GM21515 (cell line): Measurements from ENCODE around the gene FGD6.
A peak's percentile ranks its signal among the peaks of the same experiment; 100 is the strongest.
"Not testable (repeated sequence)": the region's sequence is repeated elsewhere in the genome, so short reads cannot be mapped to it uniquely, and the experiment has no call there.

Source experiments
- ATAC-seq: cut with Tn5 transposase; IDR thresholded peaks from one replicate; pipeline ENCODE4 v1.9.1; 2021; ENCODE audit not compliant: unreplicated experiment

The FGD6 gene

GRCh38 chr12:95235621-95236020 is 18.4 kb upstream of the FGD6 start:
- not testable (repeated sequence) for ATAC-seq

DNA sequence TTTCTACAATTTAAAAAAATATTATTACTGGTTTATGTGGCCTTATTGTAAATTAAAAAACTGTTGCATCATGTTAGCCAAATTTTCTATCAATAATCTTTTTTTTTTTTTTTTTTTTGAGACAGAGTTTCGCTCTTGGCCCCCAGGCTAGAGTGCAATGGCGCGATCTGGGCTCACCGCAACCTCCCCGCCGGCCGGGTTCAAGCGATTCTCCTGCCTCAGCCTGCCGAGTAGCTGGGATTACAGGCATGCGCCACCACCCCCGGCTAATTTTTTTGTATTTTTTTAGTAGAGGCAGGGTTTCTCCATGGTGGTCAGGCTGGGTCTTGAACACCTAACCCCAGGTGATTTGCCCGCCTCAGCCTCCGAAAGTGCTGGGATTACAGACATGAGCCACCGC is 16.9 kb upstream of the FGD6 start:
- not testable (repeated sequence) for ATAC-seq

DNA sequence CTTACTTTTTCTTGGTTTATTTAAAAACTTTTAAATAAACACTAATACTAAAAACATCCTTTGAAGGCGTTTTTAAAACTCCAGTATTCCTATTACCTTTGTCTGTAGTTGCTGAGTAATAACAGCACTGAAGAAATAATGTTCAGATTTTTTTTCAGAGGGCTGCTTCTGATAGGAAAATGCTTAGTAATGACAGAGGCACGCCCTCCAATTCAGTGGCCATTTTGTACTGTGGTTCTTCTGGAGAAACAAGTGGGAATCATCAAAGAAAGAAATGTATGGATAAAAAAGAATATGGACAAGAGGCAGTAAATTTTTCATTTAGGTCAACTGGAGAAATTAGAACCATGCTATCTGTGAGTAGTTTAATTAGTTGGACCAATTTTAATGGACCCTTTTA is 13.9 kb upstream of the FGD6 start:
- no peak for ATAC-seq

DNA sequence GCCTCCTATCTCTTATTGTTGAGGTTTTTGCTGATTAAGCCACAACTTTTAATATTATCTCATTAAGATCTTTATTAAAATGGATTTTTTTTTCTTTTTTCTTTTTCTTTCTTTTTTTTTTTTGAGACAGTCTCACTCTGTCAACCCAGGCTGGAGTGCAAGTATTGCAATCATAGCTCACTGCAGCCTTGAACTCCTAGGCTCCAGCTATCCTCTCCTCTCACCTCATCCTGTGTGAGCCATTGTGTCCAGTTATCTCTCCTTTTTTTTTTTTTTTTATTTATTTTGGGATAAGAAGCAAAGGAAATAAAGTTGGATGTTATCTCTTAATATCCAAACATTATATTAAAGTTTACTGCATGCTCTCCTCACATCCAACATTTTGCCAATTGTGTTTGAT is 13.0 kb upstream of the FGD6 start:
- no peak for ATAC-seq

DNA sequence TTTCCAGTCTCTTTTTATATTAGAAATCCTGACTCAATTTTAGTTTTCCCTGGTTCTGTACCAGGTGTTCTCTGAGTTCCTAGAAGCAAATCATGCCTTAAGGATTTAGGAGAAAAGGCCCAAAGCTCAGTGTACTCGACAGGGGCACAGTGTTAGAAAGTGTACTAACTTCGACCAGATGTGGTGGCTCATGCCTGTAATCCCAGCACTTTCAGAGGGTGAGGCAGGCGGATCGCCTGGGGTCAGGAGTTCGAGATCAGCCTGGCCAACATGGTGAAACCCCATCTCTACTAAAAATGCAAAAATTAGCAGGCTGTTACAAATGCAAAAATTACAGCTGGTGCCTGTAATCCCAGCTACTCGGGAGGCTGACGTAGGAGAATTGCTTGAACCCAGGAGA is 12.4 kb upstream of the FGD6 start:
- no peak for ATAC-seq

DNA sequence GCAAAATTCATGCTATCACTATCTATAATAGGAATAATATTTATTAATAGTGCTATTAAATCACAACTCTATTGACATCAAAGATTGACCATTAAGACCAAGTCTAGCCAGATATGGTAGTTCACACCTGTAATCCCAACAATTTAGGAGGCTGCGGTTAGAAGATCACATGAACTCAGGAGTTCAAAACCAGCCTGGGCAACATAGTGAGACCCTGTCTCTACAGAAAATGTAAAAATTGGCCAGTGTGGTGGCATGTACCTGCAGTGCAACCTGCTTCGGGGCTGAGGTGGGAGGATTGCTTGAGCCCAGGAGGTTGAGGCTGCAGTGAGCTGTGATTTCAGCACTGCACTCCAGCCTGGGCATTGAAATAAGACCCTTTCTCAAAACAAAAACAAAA is 11.3 kb upstream of the FGD6 start:
- no peak for ATAC-seq

DNA sequence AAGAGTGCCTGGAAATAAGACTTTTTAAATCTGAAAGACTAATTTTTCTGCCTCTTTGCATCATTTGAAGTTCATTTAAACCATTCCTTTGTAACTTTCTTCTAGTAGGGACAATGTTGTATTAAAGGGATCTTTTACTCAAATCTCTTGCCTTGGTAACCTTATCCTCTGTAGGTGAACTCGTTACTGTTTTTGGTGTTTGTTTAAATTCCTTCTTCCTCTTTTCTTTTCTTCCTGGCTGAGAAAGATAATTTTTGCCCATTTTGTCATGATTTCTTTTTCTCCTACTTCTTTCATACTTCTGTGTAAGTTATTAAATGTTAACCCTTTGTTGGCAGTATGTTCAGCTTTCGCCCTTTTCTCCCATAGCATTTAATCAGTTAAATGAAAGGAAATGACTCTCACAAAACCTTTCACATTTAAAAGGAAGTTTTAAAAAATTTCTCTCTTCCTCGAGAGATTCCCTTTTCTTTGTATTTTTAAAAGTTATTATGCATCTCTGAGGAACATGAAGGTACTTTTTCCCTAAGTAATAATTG is 10.6 kb upstream of the FGD6 start:
- no peak for ATAC-seq

DNA sequence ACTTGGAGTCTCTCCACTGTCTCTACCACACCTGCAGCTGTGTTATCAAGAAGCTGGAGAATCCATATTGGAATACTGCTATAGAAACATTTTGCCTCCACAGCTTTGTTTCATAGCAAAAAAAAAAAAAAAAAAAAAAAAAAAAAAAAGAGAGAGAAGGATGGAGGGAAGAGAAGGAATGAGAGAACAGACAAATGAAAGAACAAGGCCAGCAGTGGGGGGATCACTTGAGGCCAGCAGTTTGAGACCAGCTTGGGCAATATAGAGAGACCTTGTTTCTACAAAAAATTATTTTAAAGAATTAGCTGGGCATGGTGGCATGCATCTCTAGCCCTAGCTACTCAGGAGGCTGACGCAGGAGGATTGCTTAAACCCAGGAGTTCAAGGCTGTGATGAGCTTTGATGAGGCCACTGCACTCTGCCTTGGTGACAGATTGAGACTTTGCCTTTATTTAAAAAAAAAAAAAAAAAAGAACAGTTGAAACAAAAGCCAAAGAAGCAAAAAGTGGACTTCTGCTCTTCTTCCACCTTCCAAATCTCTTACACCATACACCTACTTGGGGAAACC is 8.5 kb upstream of the FGD6 start:
- no peak for ATAC-seq

- no peak for ATAC-seq
Measured at GRCh38 chr12:95224202-95225170, 7.2 kb upstream of the FGD6 start.

DNA sequence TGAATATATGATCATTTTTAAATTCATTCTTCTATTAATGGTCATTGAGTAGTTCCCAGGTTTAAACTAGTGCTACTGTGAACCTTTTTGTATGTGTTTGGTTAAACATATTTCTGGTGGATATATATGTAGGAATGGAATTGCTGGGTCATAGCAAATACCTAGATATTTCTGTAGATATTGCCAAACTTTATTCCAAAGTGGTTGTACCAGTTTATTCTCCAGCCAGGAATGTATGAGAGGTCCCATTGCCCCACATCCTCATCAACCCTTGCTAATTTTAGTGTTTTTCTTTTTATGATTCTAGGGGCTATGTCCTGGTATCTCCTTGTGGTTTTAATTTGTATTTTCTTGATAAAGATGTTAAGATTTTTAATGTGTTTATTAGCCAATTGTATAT is 3.5 kb upstream of the FGD6 start:
- ATAC-seq = no peak

- ATAC-seq = no peak
Measured at GRCh38 chr12:95220190-95220589, 2.9 kb upstream of the FGD6 start.

DNA sequence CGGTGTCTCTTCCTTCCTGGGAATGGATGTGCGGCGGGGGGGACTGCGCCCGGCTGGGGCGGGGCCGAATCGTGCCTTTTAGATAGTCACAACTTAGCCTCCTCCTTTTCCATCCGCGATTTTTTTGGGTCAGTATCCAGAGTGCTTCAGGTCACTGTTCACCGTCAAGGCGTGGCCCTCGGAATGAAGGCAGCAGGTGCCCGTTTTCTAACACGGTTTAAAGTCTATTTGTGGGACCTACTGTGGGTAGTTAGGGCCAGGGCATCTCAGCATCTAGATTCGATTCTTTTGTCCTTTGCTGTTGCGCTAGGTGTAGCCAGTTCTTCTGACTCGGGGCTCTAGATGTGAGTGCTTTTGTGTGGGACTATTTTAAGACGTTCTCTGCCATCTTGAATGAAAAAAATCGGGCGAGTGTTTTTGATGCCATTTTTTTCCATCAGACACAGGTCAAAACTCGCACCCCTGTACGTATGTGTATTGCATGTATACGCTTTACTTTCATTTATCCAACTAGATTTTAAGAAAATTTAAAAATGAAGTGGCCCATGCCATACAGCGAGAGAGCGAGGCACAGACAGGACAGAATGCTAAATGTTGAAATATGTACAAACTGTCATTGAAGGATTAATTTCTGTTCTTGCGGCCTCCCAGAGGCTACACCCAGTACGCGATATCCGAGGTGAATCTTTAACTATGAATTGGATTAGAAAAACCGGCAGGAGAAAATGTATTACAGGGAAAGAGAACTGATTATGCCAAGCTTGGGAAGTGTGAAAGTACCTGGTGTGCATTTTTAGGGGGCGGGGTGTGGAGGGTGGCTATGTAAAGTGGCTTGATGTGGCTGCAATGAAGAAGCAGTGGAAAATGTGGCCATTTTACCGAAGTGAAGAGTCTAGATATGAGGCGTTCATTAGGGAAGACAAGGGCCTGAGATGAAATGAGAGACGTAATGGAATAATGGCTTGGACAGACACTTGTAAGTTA is 1.2 kb upstream of the FGD6 start:
- ATAC-seq = peak; percentile 6

- peak; percentile 25 for ATAC-seq
Measured at GRCh38 chr12:95216711-95217376, 423 bp downstream of the FGD6 start.

GRCh38 chr12:95215949-95216348 is 1.3 kb downstream of the FGD6 start:
- no peak for ATAC-seq

DNA sequence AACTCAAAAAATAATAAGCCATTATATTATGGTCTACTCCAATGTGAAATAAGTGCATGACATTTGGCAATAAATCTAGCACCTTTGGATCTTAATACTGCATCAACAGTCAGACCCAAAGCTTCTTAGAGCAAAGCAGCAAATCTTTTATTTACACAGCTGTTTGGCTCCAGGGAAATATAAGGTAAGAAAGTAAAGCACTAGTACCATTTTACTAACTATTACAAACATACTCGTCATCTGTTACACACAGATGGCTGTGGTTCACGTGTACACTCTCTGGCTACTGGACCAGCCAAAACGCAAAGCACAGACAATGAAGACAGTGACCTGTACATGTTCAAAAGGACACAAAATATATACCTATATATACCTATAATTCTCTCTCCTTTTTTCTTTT is 2.8 kb downstream of the FGD6 start:
- no peak for ATAC-seq

DNA sequence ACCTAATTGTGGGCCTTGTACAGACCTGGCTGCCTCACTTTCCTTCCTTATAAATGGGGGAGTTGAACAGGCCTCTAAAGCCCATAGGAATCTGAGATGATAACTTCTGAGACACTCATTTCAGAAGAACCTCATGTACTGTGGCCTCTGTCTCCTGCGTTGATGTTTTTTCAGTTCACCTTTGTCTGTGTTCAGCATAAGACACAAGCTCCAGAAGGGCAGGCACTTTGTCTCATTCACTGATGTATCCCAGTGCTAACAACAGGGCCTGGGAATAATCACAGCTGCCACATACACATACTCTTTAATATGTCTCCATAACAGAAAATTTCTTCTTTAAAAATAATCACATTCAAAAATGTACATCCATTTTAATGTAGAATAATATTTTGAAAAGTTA is 3.3 kb downstream of the FGD6 start:
- ATAC-seq = no peak

- ATAC-seq = no peak
Measured at GRCh38 chr12:95213119-95213518, 4.1 kb downstream of the FGD6 start.

GRCh38 chr12:95212586-95212985 is 4.7 kb downstream of the FGD6 start:
- no peak for ATAC-seq

GRCh38 chr12:95208678-95209077 is 8.6 kb downstream of the FGD6 start:
- no peak for ATAC-seq

GRCh38 chr12:95207407-95207806 is 9.9 kb downstream of the FGD6 start:
- ATAC-seq = no peak

- no peak for ATAC-seq
Measured at GRCh38 chr12:95206916-95207315, 10.4 kb downstream of the FGD6 start.
